ENCODE results near the gene PSMD8.
"Not testable (repeated sequence)": the region's sequence is repeated elsewhere in the genome, so short reads cannot be mapped to it uniquely, and the experiment has no call there.

The PSMD8 gene

GRCh38 chr19:38424272-38424671, 49.9 kb downstream of the PSMD8 start:
- no peaks in the 10 kb centered on the region for H3K4me1 ChIP-seq (ENCODE audit: control insufficient read depth, insufficient read depth, low read length)
- H3K9me3 ChIP-seq (ENCODE audit: control insufficient read depth, low read length): no peaks in the 10 kb centered on the region
- H3K9ac ChIP-seq (ENCODE audit: low read length): no peak overlapping the region
- no peaks in the 10 kb centered on the region for H3K36me3 ChIP-seq (ENCODE audit: control insufficient read depth, insufficient read depth, low read length)
- peaks cover 10% of the 10 kb centered on the region for H3K27me3 ChIP-seq (ENCODE audit: control insufficient read depth, insufficient read depth, low read length)
- no peak overlapping the region for H3K4me3 ChIP-seq (ENCODE audit: low read length)

GRCh38 chr19:38425222-38425809, 50.9 kb downstream of the PSMD8 start:
- H3K36me3 ChIP-seq (ENCODE audit: control insufficient read depth, insufficient read depth, low read length): no peaks in the 10 kb centered on the region
- H3K9me3 ChIP-seq (ENCODE audit: control insufficient read depth, low read length): no peaks in the 10 kb centered on the region
- peaks cover 4% of the 10 kb centered on the region for H3K27me3 ChIP-seq (ENCODE audit: control insufficient read depth, insufficient read depth, low read length)
- H3K4me3 ChIP-seq (ENCODE audit: low read length): no peak overlapping the region
- H3K9ac ChIP-seq (ENCODE audit: low read length): no peak overlapping the region
- H3K4me1 ChIP-seq (ENCODE audit: control insufficient read depth, insufficient read depth, low read length): no peaks in the 10 kb centered on the region

- H3K4me1 ChIP-seq (ENCODE audit: control insufficient read depth, insufficient read depth, low read length): no peaks in the 10 kb centered on the region
- no peak within 1 kb of the TSS for H3K9ac ChIP-seq (ENCODE audit: low read length)
- H3K27me3 ChIP-seq (ENCODE audit: control insufficient read depth, insufficient read depth, low read length): no peaks in the 10 kb centered on the region
- no peak within 1 kb of the TSS for H3K4me3 ChIP-seq (ENCODE audit: low read length)
- no peaks in the 10 kb centered on the region for H3K36me3 ChIP-seq (ENCODE audit: control insufficient read depth, insufficient read depth, low read length)
- no peaks in the 10 kb centered on the region for H3K9me3 ChIP-seq (ENCODE audit: control insufficient read depth, low read length)
Measured at GRCh38 chr19:38425810-38426466, 51.6 kb downstream of the PSMD8 start, which contains the start of gene RASGRP4. RASGRP4 (minus strand) TSS chr19:38426219; CDS start chr19:38426091, 128 bp downstream.

GRCh38 chr19:38427035-38427677, 52.8 kb downstream of the PSMD8 start:
- H3K9ac ChIP-seq (ENCODE audit: low read length); H3K27me3 ChIP-seq (ENCODE audit: control insufficient read depth, insufficient read depth, low read length); H3K36me3 ChIP-seq (ENCODE audit: control insufficient read depth, insufficient read depth, low read length); H3K4me3 ChIP-seq (ENCODE audit: low read length); H3K9me3 ChIP-seq (ENCODE audit: control insufficient read depth, low read length); H3K4me1 ChIP-seq (ENCODE audit: control insufficient read depth, insufficient read depth, low read length): not testable (repeated sequence)

GRCh38 chr19:38429055-38429810, 54.9 kb downstream of the PSMD8 start:
- Histone ChIP-seq H3K27me3 (ENCODE audit: control insufficient read depth, insufficient read depth, low read length) (peaks cover 6% of the 10 kb centered on the region), H3K4me3 (ENCODE audit: low read length) (no peak overlapping the region), H3K9me3 (ENCODE audit: control insufficient read depth, low read length) (no peaks in the 10 kb centered on the region), H3K4me1 (ENCODE audit: control insufficient read depth, insufficient read depth, low read length) (no peaks in the 10 kb centered on the region), H3K36me3 (ENCODE audit: control insufficient read depth, insufficient read depth, low read length) (no peaks in the 10 kb centered on the region), H3K9ac (ENCODE audit: low read length) (no peak overlapping the region)

GRCh38 chr19:38429811-38430156, 55.4 kb downstream of the PSMD8 start:
- Histone ChIP-seq H3K4me1 (ENCODE audit: control insufficient read depth, insufficient read depth, low read length) (no peaks in the 10 kb centered on the region), H3K36me3 (ENCODE audit: control insufficient read depth, insufficient read depth, low read length) (no peaks in the 10 kb centered on the region), H3K9me3 (ENCODE audit: control insufficient read depth, low read length) (no peaks in the 10 kb centered on the region), H3K4me3 (ENCODE audit: low read length) (no peak overlapping the region), H3K9ac (ENCODE audit: low read length) (no peak overlapping the region), H3K27me3 (ENCODE audit: control insufficient read depth, insufficient read depth, low read length) (peaks cover 11% of the 10 kb centered on the region)

GRCh38 chr19:38430931-38431330, 56.6 kb downstream of the PSMD8 start:
- H3K4me3 ChIP-seq (ENCODE audit: low read length): no peak overlapping the region
- H3K27me3 ChIP-seq (ENCODE audit: control insufficient read depth, insufficient read depth, low read length): peaks cover 15% of the 10 kb centered on the region
- no peaks in the 10 kb centered on the region for H3K9me3 ChIP-seq (ENCODE audit: control insufficient read depth, low read length)
- no peaks in the 10 kb centered on the region for H3K4me1 ChIP-seq (ENCODE audit: control insufficient read depth, insufficient read depth, low read length)
- no peaks in the 10 kb centered on the region for H3K36me3 ChIP-seq (ENCODE audit: control insufficient read depth, insufficient read depth, low read length)
- H3K9ac ChIP-seq (ENCODE audit: low read length): no peak overlapping the region

- H3K4me1 ChIP-seq (ENCODE audit: control insufficient read depth, insufficient read depth, low read length): no peaks in the 10 kb centered on the region
- no peaks in the 10 kb centered on the region for H3K9me3 ChIP-seq (ENCODE audit: control insufficient read depth, low read length)
- H3K27me3 ChIP-seq (ENCODE audit: control insufficient read depth, insufficient read depth, low read length): peaks cover 15% of the 10 kb centered on the region
- H3K36me3 ChIP-seq (ENCODE audit: control insufficient read depth, insufficient read depth, low read length): no peaks in the 10 kb centered on the region
- H3K9ac ChIP-seq (ENCODE audit: low read length): no peak within 1 kb of the TSS
- H3K4me3 ChIP-seq (ENCODE audit: low read length): no peak within 1 kb of the TSS
Measured at GRCh38 chr19:38433268-38433733, 58.9 kb downstream of the PSMD8 start, which contains the start of gene RYR1. RYR1 (plus strand) TSS chr19:38433691; CDS start chr19:38433830, 139 bp downstream.
